GM21786 (cell line): ENCODE data around the gene VOPP1.
"Not testable (repeated sequence)": the region's sequence is repeated elsewhere in the genome, so short reads cannot be mapped to it uniquely, and the experiment has no call there.

Experiments used
- ATAC-seq: cut with Tn5 transposase; IDR thresholded peaks from one replicate; pipeline ENCODE4 v1.9.1; 2021; ENCODE audit not compliant: unreplicated experiment

The VOPP1 gene

DNA sequence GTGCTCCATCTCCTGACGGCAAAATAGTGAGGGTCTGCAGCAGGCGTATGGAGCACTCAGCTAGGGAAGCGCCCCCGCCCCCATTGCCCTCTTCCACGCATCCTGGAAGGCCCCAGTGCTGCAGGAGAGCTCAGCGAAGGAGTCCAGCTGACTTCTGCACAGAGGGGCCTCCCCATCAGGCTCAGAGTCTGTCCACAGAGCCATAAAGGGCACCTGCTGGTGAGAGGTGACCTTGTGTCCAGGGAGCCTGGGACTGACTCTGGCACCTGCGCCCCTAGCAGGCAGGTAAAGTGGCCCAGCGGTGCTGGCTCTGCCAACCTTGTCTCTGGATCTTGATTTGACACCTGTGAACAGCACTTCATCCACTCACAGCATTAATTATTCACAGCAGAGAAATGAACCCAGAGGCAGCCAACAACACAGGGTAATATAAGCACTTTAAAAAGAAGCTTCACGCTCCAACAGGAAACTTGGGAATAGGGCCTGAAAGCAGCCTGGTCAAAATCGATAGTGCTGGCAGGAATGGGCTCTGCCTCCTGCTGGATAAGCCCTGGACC, 59.6 kb downstream of the VOPP1 start:
- no peak for ATAC-seq

DNA sequence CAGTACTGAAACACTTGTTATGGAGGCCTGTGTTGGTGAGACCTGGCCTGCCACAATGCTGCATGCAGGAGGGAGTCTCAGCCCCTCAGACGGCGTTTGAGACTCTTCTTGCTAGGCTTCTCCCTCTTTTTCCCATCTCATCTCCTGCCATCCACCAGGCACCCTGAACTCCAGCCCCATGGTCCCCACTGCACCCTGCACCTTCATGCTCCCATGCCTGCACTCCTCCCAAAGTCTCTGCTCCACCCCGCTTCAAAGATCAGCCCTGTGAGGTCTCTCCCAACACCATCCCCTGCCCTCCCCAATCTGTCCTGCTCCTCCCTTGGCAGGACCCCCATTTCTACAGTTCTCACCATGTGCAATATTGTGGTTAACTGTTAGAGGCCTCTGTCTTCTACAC, 61.7 kb downstream of the VOPP1 start:
- no peak for ATAC-seq

DNA sequence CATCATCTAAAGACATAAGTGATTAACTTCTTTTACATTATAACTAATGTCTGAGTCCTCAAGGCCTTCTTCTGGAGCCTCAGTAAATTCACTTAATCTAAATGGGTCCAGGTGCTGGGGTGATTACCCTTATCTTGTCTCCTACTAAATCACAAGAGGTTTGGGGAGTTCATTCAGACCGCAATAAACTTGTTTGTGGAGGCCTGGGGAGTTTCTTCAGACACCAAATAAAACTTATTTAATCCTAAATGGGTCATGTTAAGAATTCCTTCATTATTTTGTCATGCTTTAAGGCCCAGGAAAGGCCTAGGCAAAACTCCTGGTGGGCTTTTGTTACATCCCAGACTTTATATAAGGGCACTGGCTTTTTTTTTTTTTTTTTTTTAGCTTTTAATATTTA, 62.1 kb downstream of the VOPP1 start:
- ATAC-seq = not testable (repeated sequence)

DNA sequence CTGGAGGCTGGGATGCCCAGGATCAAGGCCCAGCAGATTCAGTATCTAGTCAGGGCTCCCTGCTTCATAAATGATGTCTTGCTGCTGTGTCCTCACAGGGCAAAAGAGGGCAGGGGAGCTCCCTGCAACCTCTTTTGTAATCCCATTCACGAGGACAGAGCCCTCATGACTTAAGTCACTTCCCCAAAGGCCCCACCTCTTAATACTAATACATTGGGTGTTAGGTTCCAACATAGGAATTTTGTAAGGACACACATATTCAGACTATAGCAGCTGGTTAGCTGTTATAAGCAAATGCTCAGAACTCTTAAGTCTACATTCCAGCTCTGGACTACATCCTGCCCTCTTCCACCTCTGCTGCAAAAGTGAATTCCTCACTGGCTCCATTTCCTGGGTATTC, 63.0 kb downstream of the VOPP1 start:
- ATAC-seq = peak; percentile 24

DNA sequence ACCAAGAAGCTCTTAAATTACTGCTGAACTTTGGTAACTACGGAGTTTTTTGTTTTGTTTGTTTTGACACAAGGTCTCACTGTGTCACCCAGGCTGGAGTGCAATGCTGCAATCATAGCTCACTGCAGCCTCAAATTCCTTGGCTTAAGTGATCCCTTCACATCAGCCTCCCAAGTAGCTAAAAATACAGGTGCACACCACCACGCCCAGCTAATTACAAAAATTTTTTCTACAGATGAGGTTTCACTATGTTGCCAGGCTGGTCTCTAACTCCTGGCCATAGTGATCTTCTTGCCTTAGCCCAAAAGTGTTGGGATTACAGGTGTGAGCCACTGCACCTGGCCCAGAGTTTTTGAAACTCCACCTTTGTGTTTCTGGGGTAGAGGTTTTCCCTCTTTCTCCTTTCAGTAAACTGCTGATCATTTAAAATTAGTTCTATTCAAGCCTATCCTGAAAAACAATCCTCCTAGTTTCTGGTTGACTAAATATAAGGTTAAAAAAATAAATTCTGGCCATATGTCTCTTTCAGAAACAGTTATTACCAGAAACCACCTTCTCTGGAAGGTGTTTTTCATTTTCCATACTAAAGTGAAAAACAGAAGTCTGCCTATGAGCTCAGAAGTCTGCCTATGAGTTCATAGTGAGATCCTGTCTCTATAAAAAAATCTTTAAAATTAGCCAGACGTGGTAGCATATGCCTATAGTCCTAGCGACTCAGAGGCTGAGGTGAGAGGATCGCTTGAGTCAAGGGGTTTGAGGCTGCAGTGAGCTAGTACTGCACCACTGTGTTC, 63.9 kb downstream of the VOPP1 start:
- peak; percentile 65 for ATAC-seq

DNA sequence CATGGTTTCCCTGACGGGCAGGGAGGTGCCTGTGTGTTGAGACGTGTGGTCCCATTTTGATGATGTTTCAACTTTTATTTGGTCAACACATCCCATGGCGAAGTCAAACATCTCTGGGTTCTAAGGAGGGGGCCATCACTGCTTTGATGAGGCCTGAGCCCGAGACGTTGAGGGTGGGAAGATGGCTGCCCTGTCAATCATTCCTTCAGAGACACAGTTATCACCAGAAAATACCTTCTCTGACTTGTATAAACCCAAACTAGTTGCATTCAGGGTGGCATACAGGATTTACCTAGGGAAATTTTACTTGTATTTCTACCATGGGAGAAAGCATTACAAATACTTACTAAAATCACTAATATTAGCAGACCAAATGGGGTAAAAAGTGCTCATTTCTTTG, 64.6 kb downstream of the VOPP1 start:
- ATAC-seq = no peak

DNA sequence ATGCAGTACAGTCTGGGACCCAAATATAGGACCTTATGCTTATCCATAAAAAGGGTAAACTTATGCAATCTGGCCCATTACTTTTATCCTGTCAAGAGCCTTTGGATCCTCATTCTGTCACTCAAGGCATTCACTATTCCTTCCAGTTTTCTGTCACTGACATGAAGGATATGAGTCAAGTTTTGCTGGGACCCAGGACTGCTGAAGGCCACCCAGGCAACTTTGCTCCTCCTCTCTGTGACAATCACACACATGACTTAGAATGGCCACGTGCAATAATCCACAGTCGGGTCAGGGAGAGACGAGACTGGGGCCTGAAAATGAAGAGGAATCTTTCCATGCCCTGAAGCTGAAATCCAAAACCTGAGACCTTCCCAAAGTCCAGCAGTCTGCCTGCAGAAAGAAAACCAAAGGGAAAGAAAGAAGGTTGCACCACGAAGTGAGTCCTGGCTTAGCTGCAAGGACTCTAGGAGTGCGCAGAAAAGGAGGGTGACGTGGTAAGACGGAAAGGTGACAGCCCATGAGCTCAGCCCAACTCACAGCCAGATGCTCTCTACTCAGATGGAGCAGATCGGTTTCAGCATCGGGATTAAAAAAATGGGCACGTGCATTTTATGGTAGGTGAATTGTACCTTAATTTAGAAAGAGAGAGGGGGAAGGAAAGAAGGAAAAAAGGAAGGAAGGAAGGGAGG, 67.2 kb downstream of the VOPP1 start:
- ATAC-seq = no peak

DNA sequence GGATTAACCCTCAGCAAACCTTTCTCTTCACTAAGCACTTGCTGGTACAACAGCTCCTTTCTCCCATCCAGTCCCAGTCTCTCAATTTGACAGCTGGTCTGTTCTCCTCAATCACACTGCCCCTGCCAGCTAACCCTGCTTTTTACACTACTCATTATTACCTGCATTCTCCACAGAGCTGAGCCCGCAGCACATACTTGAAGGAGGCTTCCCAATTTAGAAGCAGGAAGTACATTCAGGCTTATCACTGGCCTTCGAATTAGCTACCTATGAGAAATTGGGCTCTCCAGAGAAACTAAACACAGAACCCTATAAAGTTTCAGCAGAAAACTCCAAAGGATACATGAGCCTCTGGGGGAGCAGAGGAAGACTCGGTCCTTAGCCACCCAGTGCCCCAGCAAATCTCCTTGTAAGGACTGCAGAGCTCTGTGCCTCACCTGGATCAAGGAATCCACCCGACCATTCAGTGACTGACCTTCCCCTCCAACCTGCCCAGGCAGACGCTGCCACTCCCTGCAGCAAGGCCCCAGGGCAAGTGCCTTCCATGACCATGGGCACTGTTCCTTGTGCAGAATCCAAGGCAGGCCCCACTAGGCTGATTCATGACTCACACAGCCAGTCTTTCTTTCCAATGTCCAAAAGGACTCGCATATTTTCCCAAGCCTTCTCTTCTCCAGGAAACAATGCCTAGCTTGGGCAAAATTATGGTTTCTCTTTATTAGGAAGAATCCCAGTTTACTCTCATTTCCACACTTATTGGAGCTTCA, 68.0 kb downstream of the VOPP1 start:
- ATAC-seq = no peak

DNA sequence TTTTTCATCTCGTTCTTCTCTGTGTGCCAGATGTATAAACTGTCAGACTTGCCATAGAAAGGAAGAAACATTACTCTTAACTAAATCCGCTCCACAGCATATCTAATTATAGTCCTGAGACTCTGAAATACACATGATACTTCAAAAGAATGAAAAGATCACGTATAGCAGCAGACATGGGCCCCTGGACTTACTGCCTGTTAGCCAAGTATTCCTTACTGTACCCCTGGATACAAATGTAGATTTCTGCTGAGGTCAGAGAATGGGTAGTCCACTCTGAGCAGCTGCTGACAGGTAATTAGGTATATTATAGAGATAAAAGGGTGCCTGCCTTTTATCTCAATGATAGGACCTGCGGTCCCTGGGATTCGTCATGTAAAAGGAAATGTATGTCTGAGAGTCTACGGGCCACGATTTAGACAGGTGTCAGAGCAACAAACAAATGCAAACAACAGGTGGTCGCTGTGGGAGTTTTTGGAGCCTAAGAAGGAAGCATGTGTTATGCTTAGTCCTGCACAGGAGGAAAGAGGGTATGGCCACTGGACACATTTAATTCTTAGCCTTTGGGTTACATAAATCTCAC, 69.4 kb downstream of the VOPP1 start:
- ATAC-seq = no peak

DNA sequence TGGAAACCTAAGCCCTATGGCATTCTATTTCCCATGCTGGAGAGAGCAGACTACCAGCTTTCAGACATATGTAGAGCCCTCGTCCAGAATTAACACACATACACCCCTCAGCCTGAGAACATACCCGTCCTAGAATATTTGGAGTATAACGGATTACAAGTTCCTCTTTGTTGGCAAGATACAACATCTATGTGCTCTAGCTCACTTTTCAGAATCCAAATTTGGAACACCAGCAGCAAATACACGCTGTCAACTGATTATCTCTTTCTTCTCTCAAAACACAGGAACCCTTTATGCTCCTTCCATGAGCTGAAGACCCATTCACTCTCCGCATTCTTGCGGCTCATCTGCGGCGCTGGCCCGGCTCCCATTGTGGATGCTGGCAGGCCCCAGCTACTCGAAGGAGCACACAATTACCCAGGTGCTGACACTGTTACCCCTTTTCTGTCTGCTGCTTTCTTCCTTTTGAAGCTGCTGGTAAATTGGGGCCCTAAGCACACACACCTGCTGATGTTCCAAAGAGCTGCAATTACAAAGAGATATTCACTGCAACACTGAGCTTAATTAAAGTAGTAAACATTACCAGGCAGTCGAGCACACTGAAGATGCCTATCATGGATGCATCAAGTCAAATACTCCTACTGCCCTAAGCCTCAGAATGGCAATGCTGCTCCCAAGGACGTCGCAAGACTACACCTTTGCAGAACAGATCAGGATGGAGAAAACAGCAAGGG, 70.0 kb downstream of the VOPP1 start:
- no peak for ATAC-seq

DNA sequence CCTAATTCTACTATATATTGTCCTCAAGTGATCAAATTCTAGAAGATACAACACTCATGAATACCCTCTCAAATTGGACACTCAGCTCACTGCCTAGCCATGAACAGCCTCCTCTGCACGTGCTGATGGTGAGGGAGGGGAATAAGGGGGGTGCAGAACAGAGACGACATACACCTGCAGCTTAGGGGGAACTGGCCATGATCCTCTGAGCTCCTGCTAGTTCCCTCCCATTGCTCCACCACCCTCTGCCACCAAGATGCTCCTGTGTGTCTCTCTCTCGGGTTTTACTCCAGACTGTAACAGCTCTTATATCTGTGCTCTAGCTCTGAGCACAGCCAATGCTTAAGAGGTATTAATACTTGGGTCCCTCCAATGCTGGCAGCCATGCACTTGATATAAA, 70.7 kb downstream of the VOPP1 start:
- no peak for ATAC-seq

DNA sequence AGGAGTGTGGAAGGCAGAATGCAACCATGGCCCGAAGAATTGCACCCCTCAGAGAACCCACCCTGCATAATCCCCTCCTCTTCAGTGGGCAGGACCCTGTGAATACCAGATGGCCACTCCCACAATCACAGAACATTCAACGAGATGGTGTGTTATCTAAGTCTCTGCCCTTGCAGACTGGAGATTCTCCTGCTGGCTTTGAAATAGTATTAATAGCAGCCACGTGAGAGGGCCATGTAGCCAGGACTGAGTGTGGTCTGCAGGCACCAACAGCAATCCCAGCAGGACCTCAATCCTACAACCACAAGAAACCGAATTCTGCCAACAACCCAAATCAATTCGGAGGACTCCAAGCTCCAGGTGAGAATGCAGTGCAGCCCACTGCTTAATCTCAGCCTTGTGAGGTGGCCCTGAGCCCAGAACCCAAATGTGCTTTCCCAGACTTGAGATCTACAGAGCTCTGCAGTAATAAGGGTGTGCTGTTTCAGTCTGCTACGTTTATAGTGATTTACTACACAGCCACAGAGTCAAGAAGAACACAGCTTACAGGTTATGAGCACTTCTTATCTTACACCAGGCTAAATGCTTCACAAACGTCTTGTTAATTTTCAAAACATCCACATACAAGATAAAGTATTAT, 72.1 kb downstream of the VOPP1 start:
- ATAC-seq = no peak

DNA sequence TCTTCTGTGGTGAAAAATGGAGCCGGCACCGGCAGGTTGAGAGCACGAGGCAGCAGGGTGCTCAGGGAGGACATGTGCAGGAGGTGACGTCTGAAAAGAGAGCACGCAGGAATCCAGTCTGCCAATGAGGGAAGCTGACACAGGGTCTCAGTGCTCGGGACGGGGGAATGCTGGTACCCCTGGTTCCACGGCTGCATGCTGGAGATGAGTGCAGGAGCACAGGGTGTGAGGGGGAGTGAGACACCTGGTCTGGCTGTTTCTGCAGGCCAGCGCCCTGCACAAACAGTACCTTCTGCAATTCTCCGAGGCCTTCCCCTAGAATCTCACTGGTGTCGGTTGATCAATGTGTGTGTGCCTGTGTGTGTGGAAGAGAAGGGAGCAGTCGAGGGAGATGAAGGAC, 72.7 kb downstream of the VOPP1 start:
- ATAC-seq = no peak

DNA sequence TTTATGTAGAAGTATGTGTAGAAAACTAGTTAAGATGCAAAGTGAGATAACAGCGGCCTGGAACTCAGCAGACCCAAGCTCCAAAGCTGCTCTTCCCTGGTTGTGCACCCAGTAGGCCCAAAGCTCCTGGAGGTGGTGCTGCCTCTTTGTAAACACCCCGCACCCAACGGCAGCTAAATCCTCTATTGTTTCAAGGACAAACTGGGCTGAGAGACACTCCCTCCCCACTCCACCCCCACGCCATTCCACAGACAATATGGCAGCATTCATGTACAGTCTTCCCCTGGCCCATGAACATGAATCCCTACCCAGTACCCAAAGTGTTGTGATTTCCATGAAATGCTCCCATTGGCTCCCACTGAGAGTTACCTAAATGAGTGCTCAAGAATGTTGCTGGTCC, 73.5 kb downstream of the VOPP1 start:
- no peak for ATAC-seq

DNA sequence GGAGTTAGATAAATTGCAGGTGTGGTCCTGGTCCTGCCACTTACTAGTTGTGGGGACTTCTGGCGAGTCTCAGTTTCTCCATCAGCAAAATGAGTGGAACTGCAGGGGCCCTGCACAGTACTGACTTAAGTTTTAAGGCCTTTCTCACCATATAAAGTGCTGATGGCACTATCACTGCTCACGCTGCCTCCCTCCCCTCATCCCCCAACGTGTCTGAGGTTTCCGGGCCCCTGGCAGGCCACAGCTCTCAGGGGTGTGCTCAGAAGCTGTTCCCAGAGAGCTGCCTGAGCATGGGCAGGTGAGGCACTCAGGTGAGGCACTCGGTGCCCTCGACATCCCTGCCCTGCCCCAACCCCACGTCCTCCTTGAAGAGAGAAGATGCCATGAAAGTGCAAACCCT, 74.2 kb downstream of the VOPP1 start:
- no peak for ATAC-seq

DNA sequence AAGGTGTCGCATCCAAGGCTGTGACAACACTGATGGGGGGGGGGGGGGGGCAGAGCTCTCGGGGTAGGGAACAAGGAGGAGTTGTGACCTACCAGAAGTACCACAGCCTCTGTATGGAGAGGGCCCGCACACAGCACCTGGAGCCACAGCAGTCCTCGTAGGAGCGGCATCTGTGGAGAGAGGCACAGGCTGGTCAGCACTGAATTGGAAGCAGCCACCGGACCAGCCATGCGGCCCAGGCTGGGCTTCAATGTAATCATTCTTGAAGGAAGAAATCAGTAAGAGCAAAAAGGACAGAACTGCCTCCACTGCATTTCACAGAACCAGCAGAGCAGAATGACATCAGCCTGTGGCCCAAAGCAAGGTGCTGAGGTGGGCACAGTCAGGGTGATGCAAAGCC, 74.8 kb downstream of the VOPP1 start:
- ATAC-seq = no peak

DNA sequence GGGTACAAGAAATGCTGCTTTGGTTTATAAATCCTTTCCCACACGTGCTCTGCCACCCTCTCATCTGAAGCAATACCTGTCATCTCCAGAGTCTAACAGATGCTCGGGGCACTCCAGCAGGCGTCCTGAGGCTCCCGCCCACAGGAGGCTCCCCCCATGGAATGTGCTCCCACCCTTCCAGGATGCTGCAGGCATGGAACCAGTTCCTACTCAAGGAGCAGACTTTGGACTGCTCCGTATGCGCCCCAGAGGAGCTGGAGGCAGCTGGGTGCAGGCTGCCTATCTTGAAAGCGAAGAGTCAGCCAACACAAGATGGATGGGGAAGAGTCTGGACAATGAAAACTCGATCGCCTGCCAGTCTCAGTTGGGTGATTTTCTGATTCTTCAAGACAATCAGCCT, 75.4 kb downstream of the VOPP1 start:
- no peak for ATAC-seq

DNA sequence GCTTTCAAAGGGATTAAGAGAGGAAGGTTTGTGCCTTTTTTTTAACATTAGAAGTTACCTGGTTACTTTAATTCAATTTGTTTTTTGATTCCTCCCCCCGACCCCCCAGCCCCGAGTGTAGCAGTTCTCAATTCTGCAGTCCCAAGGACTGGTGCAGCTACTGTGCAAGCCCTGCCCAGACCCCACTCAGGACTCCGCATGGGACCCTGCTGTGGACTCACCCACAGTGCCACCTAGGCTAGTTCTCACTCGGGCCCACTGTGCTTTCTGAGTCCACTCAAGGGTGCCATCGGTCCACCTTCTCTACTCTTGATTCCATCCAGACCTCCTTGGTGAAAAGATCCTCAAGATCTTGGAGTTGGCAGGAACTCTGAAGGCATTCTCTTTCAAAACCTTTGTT, 77.4 kb downstream of the VOPP1 start:
- no peak for ATAC-seq

DNA sequence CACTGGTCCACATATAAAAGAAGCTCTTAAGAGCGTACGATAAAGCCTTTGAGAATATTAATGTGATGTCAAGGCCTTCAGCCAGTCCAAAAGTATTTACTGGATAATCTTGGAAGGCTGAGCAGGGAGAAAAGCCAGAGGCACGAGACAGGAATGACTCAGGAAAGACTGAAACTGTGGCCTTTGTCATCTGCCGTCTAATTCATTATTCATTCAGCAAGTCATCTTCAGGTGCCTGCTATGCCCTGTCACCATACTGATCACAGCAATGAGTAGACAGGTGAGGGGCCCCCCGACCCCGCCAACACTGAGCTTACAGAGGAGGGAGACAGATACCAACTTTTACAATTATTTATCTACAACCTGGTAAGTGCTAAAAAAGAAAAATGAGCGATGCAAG, 78.9 kb downstream of the VOPP1 start:
- no peak for ATAC-seq

DNA sequence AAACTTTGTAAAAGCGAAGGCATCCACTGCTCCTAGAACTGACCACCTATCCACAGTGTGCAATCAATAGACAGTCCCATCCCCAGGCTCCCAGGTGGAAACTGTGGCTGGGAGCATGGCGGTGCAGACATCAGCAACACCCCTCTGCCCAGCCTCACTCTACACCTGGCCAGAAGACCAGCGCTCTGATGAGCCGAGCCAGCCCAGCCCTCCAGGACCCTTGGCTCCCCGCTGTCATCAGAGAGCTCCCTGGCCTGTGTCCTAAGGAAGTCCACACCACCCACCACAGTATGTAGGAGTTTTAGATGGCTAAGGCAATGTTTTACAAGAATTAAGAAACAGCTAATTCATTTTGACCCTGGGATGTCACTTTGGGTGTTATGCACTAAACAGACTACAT, 81.0 kb downstream of the VOPP1 start:
- ATAC-seq = no peak
